Trophoblast cell (in vitro differentiated cells and primary cell): ENCODE results near the gene PTPRQ.

Experiments used
- DNase-seq, 2 donors: peaks; one replicate each; pipeline ENCODE4 v3.0.0-alpha.2; 2016
- H2AFZ ChIP-seq: 2 replicates; pipeline ENCODE4 v1.6.1; 2013; ENCODE audit warnings: low read length, moderate library complexity, mild to moderate bottlenecking; ENCODE audit not compliant: insufficient read depth, poor library complexity
- H2AK5ac ChIP-seq: 2 replicates; pipeline ENCODE4 v1.6.1; 2013; ENCODE audit warnings: mild to moderate bottlenecking, low read length
- H2BK120ac ChIP-seq: 2 replicates; pipeline ENCODE4 v1.6.1; 2013; ENCODE audit warnings: low read length, mild to moderate bottlenecking, moderate library complexity; ENCODE audit not compliant: insufficient read depth, poor library complexity
- H2BK12ac ChIP-seq: 2 replicates; pipeline ENCODE4 v1.6.1; 2013; ENCODE audit warnings: mild to moderate bottlenecking, low read length, moderate library complexity
- H2BK5ac ChIP-seq: 2 replicates; pipeline ENCODE4 v1.6.1; 2013; ENCODE audit warnings: low read length, low read depth, moderate library complexity, mild to moderate bottlenecking; ENCODE audit not compliant: poor library complexity
- H3K14ac ChIP-seq: 2 replicates; pipeline ENCODE4 v1.6.1; 2013; ENCODE audit warnings: mild to moderate bottlenecking, low read length
- H3K18ac ChIP-seq: 2 replicates; pipeline ENCODE4 v1.6.1; 2013; ENCODE audit warnings: mild to moderate bottlenecking, low read length
- H3K23ac ChIP-seq: 2 replicates; pipeline ENCODE4 v1.6.1; 2013; ENCODE audit warnings: low read length
- H3K27ac ChIP-seq: 2 replicates; pipeline ENCODE4 v1.5.1; 2013; ENCODE audit warnings: low read depth, mild to moderate bottlenecking, inconsistent platforms, low read length, moderate library complexity
- H3K27me3 ChIP-seq: 2 replicates; pipeline ENCODE4 v1.6.1; 2013; ENCODE audit warnings: inconsistent platforms, mild to moderate bottlenecking, low read length, moderate library complexity; ENCODE audit not compliant: insufficient read depth
- H3K36me3 ChIP-seq, 2 experiments: 1 replicate in 1 of 2; 2 replicates in 1 of 2; pipeline ENCODE4 v1.6.1; 2013; ENCODE audit warnings: low read length in 2 of 2, mild to moderate bottlenecking in 2 of 2, moderate library complexity in 1 of 2; ENCODE audit not compliant: insufficient read depth in 2 of 2, control insufficient read depth in 1 of 2
- H3K4ac ChIP-seq: 2 replicates; pipeline ENCODE4 v1.6.1; 2013; ENCODE audit warnings: low read depth, mild to moderate bottlenecking, low read length, moderate library complexity
- H3K4me1 ChIP-seq, 2 experiments: 1 replicate in 1 of 2; 2 replicates in 1 of 2; pipeline ENCODE4 v1.6.1; 2013; ENCODE audit warnings: low read length in 2 of 2, mild to moderate bottlenecking in 2 of 2, moderate library complexity in 1 of 2; ENCODE audit not compliant: insufficient read depth in 2 of 2, control insufficient read depth in 1 of 2
- H3K4me2 ChIP-seq: 2 replicates; pipeline ENCODE4 v1.6.1; 2013; ENCODE audit warnings: inconsistent platforms, mild to moderate bottlenecking, low read length, moderate library complexity
- H3K4me3 ChIP-seq: 2 replicates; pipeline ENCODE4 v1.5.1; 2013; ENCODE audit warnings: mild to moderate bottlenecking, low read depth, low read length, inconsistent platforms
- H3K79me1 ChIP-seq: one replicate; pipeline ENCODE4 v1.6.1; 2013; ENCODE audit warnings: low read length
- H3K79me2 ChIP-seq: 2 replicates; pipeline ENCODE4 v1.6.1; 2013; ENCODE audit warnings: low read length, mild to moderate bottlenecking; ENCODE audit not compliant: control insufficient read depth, insufficient read depth, poor library complexity
- H3K9ac ChIP-seq: 2 replicates; pipeline ENCODE4 v1.6.1; 2013; ENCODE audit warnings: mild to moderate bottlenecking, low read length
- H3K9me3 ChIP-seq: 2 replicates; pipeline ENCODE4 v1.6.1; 2013; ENCODE audit warnings: low read depth, mild to moderate bottlenecking, control low read depth, inconsistent platforms, low read length; ENCODE audit not compliant: insufficient read depth
- H4K12ac ChIP-seq: 2 replicates; pipeline ENCODE4 v1.6.1; 2013; ENCODE audit warnings: low read depth, mild to moderate bottlenecking, low read length, moderate library complexity
- H4K8ac ChIP-seq: 2 replicates; pipeline ENCODE4 v1.6.1; 2013; ENCODE audit warnings: low read depth, mild to moderate bottlenecking, low read length, moderate library complexity
- H4K91ac ChIP-seq: one replicate; pipeline ENCODE4 v1.6.1; 2013; ENCODE audit warnings: low read depth, mild to moderate bottlenecking, low read length, moderate library complexity
- WGBS: extraction: QIAGEN DNeasy Blood & Tissue Kit; methylation state at CpG from one replicate; pipeline ENCODE4 v1.1.7; 2013; ENCODE audit warnings: missing lambda C conversion rate; ENCODE audit not compliant: insufficient read length, insufficient coverage; ENCODE audit errors: extremely low coverage; 5-methylcytosine and 5-hydroxymethylcytosine counted together

Gene PTPRQ

GRCh38 chr12:80549298-80549697, 105.3 kb downstream of the PTPRQ start:
- Histone ChIP-seq H3K4me1 (no peaks in the 10 kb centered on the region), H3K27me3 (no peaks in the 10 kb centered on the region), H3K27ac (no peak overlapping the region), H3K14ac (no peak overlapping the region), H3K79me1 (no peaks in the 10 kb centered on the region), H4K8ac (no peak overlapping the region), H4K12ac (no peak overlapping the region), H2AK5ac (no peak overlapping the region), H3K36me3 (no peaks in the 10 kb centered on the region), H3K23ac (no peak overlapping the region), H3K18ac (no peak overlapping the region), H2AFZ (no peak overlapping the region), H3K9ac (no peak overlapping the region), H2BK12ac (no peak overlapping the region), H3K4ac (no peak overlapping the region), H3K9me3 (no peaks in the 10 kb centered on the region), H4K91ac (no peak overlapping the region), H3K79me2 (no peaks in the 10 kb centered on the region), H2BK5ac (no peak overlapping the region), H3K4me3 (no peak overlapping the region), H2BK120ac (no peak overlapping the region), H3K4me2 (no peak overlapping the region)
- WGBS: no CpG with 5 or more reads among the region's 3 CpGs
- DNase-seq: no peak

- no peak overlapping the region for H3K14ac ChIP-seq
- H3K79me1 ChIP-seq: no peaks in the 10 kb centered on the region
- H3K4ac ChIP-seq: no peak overlapping the region
- no peak overlapping the region for H3K18ac ChIP-seq
- no peaks in the 10 kb centered on the region for H3K36me3 ChIP-seq
- H3K27ac ChIP-seq: no peak overlapping the region
- H2BK120ac ChIP-seq: no peak overlapping the region
- peak in 1 of 2 donors; percentile 31 for DNase-seq
- no peak overlapping the region for H3K23ac ChIP-seq
- no CpG with 5 or more reads among the region's 1 CpG for WGBS
- H3K4me2 ChIP-seq: no peak overlapping the region
- no peak overlapping the region for H2AFZ ChIP-seq
- H3K4me3 ChIP-seq: no peak overlapping the region
- no peak overlapping the region for H2AK5ac ChIP-seq
- H4K12ac ChIP-seq: no peak overlapping the region
- H2BK12ac ChIP-seq: no peak overlapping the region
- no peak overlapping the region for H3K9ac ChIP-seq
- H4K91ac ChIP-seq: no peak overlapping the region
- no peaks in the 10 kb centered on the region for H3K4me1 ChIP-seq
- H3K27me3 ChIP-seq: no peaks in the 10 kb centered on the region
- no peak overlapping the region for H2BK5ac ChIP-seq
- H3K79me2 ChIP-seq: no peaks in the 10 kb centered on the region
- no peaks in the 10 kb centered on the region for H3K9me3 ChIP-seq
- no peak overlapping the region for H4K8ac ChIP-seq
These were observed 107.9 kb downstream of the PTPRQ start for GRCh38 chr12:80551897-80552296.

GRCh38 chr12:80553316-80553715, 109.3 kb downstream of the PTPRQ start:
- H3K14ac ChIP-seq: no peak overlapping the region
- WGBS: no CpG with 5 or more reads among the region's 3 CpGs
- no peak overlapping the region for H3K27ac ChIP-seq
- no peak overlapping the region for H2BK5ac ChIP-seq
- H3K4ac ChIP-seq: no peak overlapping the region
- H4K91ac ChIP-seq: no peak overlapping the region
- H3K79me2 ChIP-seq: no peaks in the 10 kb centered on the region
- DNase-seq: peak; percentile 2 to 30
- H4K8ac ChIP-seq: no peak overlapping the region
- H4K12ac ChIP-seq: no peak overlapping the region
- no peak overlapping the region for H3K9ac ChIP-seq
- H3K79me1 ChIP-seq: no peaks in the 10 kb centered on the region
- no peaks in the 10 kb centered on the region for H3K9me3 ChIP-seq
- no peaks in the 10 kb centered on the region for H3K4me1 ChIP-seq
- H3K4me3 ChIP-seq: no peak overlapping the region
- no peaks in the 10 kb centered on the region for H3K36me3 ChIP-seq
- H3K18ac ChIP-seq: no peak overlapping the region
- H3K27me3 ChIP-seq: no peaks in the 10 kb centered on the region
- no peak overlapping the region for H2AK5ac ChIP-seq
- H3K4me2 ChIP-seq: no peak overlapping the region
- no peak overlapping the region for H2BK120ac ChIP-seq
- H3K23ac ChIP-seq: no peak overlapping the region
- no peak overlapping the region for H2BK12ac ChIP-seq
- no peak overlapping the region for H2AFZ ChIP-seq

GRCh38 chr12:80556566-80556965, 112.5 kb downstream of the PTPRQ start:
- H3K36me3 ChIP-seq: no peaks in the 10 kb centered on the region
- H3K18ac ChIP-seq: no peak overlapping the region
- H4K8ac ChIP-seq: no peak overlapping the region
- H3K79me2 ChIP-seq: no peaks in the 10 kb centered on the region
- no peak overlapping the region for H2AK5ac ChIP-seq
- no peak overlapping the region for H3K14ac ChIP-seq
- H3K27ac ChIP-seq: no peak overlapping the region
- H3K4me1 ChIP-seq: no peaks in the 10 kb centered on the region
- no peaks in the 10 kb centered on the region for H3K27me3 ChIP-seq
- no peak overlapping the region for H2BK12ac ChIP-seq
- no peak overlapping the region for H3K4me2 ChIP-seq
- no peak overlapping the region for H4K12ac ChIP-seq
- DNase-seq: no peak
- H3K23ac ChIP-seq: no peak overlapping the region
- no peak overlapping the region for H2BK5ac ChIP-seq
- no peak overlapping the region for H4K91ac ChIP-seq
- H3K9ac ChIP-seq: no peak overlapping the region
- WGBS: no CpG with 5 or more reads among the region's 1 CpG
- H3K4ac ChIP-seq: no peak overlapping the region
- H3K9me3 ChIP-seq: no peaks in the 10 kb centered on the region
- H3K4me3 ChIP-seq: no peak overlapping the region
- H2AFZ ChIP-seq: no peak overlapping the region
- H2BK120ac ChIP-seq: no peak overlapping the region
- no peaks in the 10 kb centered on the region for H3K79me1 ChIP-seq
